CD4-positive, alpha-beta T cell treated with Interleukin-1 beta for 1 hour (primary cell): ENCODE results near the gene SFXN3.

Source experiments
- DNase-seq, 2 donors: peaks; one replicate each; pipeline ENCODE4 v3.0.0-alpha.2; 2020 to 2022

The SFXN3 gene

DNA sequence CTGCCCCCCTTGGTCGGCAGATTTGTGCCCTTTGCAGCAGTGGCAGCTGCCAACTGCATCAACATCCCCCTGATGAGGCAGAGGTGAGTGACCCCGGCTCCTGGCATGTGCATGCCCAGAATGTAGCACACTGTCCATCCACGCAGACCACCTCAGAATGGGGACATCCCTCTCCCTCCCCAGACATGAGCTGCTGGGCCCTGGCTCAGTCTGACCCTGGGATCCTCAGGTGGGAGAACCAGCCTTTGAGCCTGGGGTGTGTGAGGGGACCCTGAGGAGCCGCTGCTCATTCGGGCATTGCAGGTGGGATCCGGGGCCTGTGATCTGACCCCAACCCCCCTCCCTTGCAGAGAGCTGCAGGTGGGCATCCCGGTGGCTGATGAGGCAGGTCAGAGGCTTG, 5.7 kb downstream of the SFXN3 start:
- no peak for DNase-seq

DNA sequence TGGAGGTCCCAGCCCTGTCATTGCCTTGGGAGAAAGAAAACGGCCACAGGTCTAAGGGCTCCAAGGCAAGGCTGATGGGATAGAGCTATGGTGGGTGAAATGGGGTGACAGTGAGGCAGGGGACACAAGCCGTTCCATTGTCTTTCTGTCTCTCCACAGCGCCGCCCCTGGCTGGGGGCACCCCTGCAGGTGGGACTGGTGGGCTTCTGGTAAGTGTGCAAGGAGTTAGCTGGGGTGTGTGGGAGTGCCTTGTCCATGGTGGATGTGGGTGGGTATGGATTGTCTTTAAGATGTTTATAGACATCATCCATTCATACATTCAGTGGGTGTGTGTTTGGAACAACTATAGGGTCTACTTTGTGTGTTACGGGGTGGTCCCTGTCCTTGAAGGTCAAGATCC, 7.5 kb downstream of the SFXN3 start:
- no peak for DNase-seq

DNA sequence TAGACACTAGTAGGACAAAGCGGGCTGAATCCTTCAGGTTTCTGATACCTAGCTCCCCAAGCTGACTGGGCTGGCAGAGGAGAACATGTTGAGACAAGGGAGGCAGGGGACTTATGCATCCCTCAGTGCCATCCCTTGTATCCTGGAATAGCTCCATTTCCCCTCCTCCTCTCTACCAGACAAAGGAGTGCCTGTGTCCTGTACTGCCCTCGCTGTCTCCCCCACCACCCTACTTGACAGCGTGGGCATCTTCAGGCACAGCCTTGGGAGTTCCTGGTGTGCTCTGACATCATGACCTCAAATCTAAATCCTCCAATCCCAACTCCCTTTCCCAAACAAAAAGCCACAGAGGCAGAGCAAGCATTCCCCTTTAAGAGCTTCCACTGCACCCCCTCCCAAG, 9.0 kb downstream of the SFXN3 start:
- no peak for DNase-seq

DNA sequence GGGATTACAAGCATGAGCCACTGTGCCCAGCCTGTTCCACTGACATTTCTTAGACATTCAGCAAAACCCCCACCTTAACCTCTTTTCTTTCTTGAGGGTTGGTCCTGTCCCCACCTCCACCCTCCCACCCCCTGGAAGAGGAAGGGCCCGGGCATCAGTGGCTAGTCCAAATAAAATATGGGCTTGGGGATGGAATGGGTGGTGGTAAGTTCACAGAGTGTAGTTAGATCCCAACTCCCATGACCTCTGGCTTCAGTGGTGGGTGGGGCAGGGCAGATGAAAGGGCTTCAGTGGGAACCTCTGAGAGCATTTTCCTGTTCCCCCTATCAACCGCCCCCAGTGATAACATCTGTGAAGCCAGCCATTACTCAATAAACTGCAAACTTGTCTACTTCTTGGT, 9.8 kb downstream of the SFXN3 start:
- no peak for DNase-seq

GRCh38 chr10:101041252-101041761, 10.3 kb downstream of the SFXN3 start:
- DNase-seq: peak; percentile 79 to 84

- DNase-seq: no peak
Observed at GRCh38 chr10:101042118-101042517, 11.1 kb downstream of the SFXN3 start.

DNA sequence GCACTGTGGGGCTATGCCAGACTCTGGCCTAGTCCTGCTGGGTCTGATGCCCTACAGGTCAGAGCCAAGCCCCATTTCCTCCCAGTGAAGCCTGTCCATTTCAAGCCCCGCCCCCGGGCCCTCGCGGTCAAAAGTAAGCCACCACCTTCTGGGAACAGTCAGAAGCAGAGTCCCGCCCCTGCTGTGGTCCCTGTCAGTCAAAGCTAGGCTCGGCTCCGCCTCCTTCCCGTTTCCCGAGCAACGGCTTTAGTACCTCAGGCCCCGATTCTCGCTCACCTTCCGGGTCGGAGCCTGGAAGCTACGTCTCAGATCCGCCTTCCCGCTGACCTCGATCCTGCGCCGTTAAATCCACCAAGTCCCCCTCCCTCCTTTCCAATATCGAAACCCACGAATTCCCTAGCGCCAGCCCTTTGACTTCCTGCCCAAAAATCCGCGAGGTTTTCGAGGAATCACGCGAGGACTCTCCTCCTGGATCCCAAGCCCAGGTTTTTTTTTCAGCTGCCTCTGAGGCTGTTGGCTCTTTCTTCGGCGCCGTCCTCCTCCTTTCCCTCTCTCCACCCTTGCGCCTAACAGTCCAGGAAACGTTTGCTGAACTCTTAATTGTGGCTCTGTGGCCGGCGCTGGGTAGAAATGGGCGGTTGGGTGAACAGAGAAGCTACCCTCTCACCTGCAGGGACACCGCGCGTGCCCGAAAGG, 11.8 kb downstream of the SFXN3 start:
- peak; percentile 87 for DNase-seq

- DNase-seq: no peak
Observed at GRCh38 chr10:101043363-101043707, 12.3 kb downstream of the SFXN3 start.

DNA sequence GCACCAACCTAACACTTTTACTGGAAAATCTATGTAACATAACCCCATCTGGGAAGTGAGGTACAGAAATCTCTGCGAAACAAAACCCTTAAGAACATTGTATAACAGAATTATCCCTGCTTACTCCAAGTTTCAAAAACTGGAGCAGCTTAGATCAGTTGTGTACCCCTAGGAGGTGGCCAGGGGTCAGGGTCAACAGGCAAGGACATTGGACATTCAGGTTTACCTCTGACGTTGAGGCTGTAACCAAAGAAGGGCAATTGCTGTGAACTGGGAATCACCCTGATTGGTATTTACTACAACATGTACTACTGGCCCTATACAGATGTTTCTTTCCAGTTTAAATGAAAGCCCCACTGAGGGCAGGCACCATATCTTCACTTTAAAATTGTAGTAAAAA, 13.1 kb downstream of the SFXN3 start:
- DNase-seq: no peak

DNA sequence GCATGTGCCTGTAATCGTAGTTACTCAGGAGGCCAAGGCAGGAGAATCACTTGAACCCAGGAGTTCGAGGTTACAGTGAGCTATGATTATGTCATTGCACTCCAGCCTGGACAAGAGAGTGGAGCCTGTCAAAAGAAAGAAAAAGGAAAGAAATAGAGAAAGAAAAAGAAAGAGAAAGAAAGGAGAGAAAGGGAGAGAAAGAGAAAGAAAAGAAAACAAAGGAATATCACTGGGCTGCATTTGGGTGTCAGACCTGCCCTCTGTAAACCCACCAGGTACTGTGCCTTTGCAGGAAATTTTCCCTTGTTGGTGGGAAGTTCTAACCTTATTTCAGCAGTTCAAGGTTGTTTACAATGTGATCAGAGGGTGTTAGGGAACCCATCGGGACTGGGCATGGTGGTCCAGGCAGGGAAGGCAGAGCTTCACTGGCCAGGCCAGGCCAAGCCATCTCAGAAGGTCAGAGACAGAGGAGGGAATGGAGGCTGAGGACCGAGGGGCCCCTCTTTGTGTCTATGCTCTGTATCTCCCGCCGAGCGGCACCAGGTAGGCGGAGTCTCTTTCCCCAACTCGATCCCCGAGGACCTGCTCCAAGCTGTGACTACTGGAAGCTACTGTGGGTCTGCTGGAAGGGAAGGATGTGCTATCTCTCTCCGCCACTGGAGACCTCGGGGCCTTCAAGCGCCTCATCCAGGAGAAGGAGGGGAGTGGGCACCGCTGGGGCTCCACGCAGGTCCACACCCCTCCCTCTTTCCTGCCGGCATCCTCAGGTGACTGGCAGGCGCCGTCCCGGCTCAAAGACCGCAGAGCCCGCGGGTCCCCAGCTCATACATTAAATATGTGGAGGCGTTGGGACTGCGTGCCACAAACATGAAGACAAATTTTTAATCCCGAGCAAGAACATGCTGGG, 15.6 kb downstream of the SFXN3 start:
- DNase-seq: no peak

DNA sequence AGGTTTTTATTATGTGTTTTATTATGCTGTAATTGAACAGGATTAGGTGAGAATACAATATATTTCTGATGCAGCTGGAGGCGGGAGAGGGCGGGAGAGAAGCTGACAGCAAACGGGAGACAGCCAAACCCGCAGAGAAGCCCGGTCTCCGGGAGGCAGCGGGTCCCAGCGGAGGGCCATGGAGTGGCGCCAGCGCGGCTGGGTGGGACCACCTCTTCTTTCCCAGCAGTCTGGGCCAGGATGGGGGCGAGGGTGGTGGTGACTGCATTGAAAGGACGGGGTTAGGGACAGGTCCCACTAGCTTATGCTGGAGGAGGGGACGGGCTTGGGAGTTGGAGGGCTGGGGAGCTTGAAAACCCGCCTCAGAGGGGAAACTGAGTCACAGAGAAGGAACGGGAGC, 16.2 kb downstream of the SFXN3 start:
- no peak for DNase-seq

DNA sequence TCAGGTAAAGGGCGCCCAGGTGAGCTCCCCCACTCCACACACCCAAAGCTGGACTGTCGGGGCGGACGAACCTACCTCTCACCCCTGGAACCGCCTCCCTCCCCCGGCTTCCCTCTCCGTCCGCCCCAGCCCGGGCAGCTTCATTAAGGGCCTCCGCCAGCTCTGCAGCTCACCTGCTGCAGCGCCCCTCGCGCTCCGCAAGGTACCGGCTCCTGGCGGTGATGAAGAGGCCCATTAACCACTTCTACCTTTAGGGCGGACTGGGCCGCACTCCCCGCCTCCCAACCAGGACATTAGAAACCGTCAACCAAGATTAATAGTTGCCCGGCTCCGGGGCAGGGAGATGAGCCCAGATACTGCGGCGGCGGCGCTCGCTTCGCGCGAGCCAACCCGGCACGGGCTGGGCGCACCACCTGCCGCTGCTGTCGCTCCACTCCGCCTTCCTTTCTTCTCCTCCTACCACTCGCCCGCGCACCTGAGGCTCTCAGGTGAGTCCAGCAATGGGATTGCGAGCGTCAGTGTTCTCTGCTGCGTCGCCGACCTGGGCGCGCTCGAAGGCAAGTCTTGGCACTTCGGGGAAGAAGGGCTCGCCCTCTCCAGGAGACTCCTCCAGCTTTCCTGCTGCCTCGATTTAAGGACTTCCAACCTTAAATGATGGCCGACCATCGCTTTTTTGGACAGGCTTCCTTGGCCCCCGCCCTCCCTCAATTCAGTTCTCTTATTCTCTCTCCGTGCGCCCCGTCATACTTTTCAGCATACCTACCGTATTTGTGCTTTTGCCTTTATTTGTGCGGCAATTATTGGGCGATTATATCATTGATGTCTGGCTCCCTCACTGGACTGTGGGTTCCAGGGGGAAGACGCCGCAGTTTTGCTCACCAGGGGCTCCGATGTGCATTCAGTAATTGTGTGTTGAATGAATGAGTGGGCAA, 17.2 kb downstream of the SFXN3 start:
- no peak for DNase-seq

- DNase-seq: peak; percentile 72 to 82
Observed at GRCh38 chr10:101050208-101051069, 19.4 kb downstream of the SFXN3 start.

GRCh38 chr10:101052285-101052684, 21.3 kb downstream of the SFXN3 start:
- DNase-seq: no peak

- DNase-seq: no peak
Observed at GRCh38 chr10:101053516-101053915, 22.5 kb downstream of the SFXN3 start.

DNA sequence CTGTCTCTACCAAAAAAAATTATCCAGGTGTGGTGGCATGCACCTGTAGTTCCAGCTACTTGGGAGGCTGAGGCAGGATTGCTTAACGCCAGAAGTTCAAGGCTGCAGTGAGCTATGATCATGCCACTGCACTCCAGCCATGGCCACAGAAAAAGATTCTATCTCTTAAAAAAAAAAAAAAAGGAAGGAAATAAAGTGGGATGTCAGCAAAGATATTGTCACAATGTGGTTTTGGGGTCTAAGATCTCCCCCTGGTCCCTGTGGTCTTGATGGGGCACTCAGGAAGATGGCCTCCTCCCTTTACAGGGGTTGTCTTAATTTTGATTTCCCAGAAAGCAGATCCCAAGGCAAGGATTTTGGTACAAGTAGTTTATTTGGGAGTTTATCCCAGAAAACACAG, 23.3 kb downstream of the SFXN3 start:
- no peak for DNase-seq

- no peak for DNase-seq
Observed at GRCh38 chr10:101054876-101055275, 23.8 kb downstream of the SFXN3 start.

GRCh38 chr10:101055411-101055810, 24.4 kb downstream of the SFXN3 start:
- DNase-seq: no peak

DNA sequence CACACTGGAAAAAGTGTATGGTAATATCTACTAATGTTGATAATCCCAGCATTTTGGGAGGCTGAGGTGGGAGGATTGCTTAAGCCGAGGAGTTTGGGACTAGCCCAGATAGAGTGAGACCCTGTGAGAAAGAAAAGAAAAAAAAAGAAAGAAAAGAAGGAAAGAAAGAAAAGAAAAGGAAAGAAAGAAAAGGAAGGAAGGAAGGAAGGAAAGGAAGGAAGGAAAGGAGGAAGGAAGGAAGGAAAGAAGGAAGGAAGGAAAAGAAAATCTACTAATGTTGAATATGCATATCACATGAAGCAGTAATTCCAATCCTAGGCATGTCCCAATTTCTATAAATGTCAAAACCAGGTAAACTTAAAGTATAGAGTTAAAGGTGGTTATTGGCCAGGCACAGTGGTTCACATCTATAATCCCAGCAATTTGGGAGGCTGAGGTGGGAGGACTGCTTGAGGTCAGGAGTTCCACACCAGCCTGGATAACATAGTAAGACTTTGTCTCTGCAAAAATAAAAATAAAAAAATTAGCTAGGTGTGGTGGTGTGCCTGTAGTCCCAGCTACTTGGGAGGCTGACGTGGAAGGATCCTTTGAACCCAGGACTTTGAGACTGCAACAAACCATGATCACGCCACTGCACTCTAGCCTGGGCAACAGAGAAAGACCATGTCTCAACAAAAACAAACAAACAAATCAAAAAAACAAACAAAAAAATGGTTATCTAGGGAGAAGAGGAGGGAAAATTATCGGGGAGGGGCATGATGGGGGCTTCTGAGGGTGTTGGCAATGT, 25.5 kb downstream of the SFXN3 start:
- DNase-seq: no peak

DNA sequence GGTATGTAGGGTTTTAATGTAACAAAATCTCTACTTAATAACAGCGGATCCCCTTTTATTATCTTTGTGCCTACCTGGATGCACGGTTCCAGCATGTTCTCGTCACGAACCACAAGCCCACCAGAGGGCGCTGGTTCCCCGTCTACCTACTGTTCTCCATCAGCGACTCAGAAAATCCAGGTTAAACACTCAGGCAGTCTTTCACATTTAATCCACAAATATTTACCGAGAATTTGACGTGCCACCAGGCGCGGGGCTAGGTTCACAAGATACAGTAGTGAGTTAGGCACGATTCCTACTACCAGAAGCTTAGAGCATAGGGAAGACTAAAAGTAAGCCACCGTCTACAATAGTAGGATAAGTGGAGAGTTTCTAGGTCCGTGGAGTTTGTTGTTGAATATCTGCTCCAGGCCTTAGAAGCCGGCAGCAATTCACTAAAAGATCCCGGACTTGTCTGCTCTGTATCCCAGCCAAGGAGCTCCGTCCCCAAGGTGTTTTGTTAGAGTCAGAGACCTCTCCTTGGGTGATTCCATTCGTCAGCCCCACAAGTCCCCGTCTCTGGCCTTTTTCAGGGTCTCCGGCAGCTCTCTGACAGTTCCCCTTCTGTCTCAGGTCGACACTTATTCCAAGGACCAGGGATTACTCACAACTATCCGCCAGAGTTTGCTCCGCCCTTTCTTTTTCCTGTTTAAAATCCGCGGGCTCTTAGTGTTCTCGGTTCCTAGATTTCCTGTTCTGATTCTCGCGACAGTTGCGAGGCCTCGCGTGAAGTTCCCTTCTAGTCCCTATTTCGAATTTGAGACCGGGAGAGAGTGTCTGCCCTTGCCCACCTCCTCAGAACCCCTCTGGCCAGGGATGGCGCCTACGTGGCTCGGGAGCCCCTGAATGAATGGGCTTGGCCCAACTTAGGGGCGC, 29.3 kb downstream of the SFXN3 start:
- DNase-seq: peak; percentile 90
